GM21723 (cell line): ENCODE measurements around the gene LRRFIP1.
"Not testable (repeated sequence)": the region's sequence is repeated elsewhere in the genome, so short reads cannot be mapped to it uniquely, and the experiment has no call there.

Experiments
- ATAC-seq: cut with Tn5 transposase; IDR thresholded peaks from one replicate; pipeline ENCODE4 v1.9.1; 2021; ENCODE audit warnings: mild to moderate bottlenecking, moderate library complexity; ENCODE audit not compliant: unreplicated experiment

The LRRFIP1 gene

DNA sequence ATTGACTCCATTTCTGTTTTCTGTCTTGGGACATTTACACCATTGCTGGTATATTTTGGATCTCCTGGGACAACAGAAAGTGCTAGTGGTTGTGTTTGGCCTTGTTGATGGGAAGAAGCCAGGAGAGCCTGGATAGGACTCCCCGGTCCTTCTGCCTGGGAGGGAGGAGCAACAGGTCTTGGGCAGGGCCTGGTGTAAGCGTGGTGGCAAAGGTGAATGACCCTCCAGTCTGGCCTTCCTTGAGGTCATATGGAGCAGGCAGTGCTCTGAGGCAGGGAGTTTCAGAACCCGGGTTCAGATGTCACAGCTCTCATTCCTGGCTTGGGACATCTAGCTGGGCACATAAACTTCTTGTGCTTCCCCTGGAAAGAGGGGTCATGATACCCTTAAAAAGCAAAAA lies 115.2 kb downstream of the LRRFIP1 start:
- no peak for ATAC-seq

GRCh38 chr2:237743024-237743423 lies 115.6 kb downstream of the LRRFIP1 start:
- ATAC-seq, result no peak

DNA sequence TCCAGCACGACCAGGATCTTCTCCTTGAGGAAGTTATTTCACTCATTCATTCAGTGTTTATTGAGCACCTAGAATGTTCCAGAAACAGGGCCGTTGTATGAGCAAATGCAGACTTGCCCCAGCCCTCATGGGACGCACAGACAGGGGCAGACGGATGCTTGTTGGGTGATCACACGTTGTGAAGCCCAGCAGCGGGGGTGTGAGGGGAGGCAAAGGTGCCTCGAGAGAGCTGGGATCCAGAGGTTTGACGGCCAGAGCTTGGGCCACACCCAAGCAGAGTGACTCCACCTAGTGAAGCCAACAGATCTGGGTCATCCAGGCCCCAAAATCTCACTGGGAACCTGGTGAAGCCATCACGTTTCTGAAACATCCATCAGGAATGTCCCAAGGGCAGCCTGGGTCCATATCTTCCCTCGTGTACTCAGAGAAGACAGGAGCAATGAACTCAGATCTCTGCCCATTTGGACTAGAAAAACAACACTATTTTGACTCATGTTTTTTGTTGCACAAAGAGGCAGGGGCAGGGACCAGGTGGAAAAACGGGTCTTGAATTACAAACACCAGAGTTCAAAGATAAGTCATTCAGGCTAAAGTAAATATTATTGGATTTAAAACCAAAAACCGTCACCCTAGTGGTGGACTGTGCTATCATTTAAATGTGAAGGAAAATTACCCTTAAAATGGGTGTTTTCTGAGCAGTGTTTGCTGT lies 116.3 kb downstream of the LRRFIP1 start:
- no peak for ATAC-seq

DNA sequence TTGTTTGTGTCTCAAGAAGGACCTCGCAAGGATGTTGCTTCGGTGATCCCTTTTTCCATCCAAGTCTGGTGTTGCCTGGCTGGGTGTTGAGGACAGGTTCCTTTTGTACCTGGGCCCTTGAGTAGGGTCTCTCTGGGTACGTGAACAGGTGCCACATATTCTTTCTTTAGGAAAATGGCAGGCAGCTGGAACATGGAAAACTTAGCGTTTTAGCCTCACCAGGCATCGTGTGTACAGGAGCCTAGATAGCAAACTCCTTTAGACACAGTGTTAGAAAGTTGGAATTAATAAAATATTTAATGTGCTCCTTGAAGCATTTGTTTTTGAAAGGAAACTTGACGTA lies 116.9 kb downstream of the LRRFIP1 start:
- no peak for ATAC-seq

GRCh38 chr2:237744613-237745249 lies 117.3 kb downstream of the LRRFIP1 start:
- no peak for ATAC-seq

- ATAC-seq, result no peak
Measured at GRCh38 chr2:237745250-237745613, 117.8 kb downstream of the LRRFIP1 start.

- ATAC-seq, result no peak
Measured at GRCh38 chr2:237746302-237747080, 119.1 kb downstream of the LRRFIP1 start.

DNA sequence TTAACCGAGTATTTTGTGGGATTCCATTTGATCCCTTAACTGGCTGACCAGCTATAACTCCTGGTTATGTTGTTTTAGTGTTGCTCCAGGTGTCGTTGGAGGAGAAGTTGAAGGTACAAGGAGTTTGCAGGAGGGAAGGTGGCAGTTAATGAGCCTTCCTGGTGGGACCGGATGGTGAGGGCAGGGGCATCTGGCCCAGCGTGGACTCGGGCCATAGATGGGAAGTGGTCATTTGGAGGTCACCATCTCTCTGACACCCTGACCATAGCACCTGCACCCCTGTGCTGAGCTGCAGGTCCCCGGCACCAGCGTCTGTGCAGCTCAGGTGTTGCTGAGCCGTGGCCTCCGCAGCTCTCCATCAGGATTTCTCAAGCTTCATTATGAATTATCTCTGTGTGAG lies 119.8 kb downstream of the LRRFIP1 start:
- no peak for ATAC-seq

GRCh38 chr2:237749002-237749401 lies 121.6 kb downstream of the LRRFIP1 start:
- ATAC-seq, result no peak

DNA sequence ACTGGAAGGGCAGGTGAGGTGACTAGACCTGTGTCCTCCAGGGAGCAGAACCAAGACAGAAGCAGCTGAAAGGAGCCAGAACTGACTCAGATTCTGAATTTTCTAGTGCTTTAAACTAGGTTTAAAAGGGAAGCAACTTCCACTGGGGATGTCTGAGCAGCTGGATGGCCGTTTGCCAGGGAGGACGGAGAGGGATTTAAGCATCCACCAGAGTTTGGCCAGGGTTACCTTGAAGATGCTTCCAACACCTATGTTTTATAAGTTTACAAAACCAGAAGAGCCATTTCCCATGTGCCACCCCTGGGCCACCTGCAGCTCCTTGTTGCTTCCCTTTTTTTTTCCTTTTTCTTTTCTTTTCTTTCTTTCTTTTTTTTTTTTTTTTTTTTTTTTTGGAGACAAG lies 122.6 kb downstream of the LRRFIP1 start:
- ATAC-seq, result no peak

- not testable (repeated sequence) for ATAC-seq
Measured at GRCh38 chr2:237750441-237750840, 123.1 kb downstream of the LRRFIP1 start.

- peak; percentile 96 for ATAC-seq
Measured at GRCh38 chr2:237752761-237753165, 125.4 kb downstream of the LRRFIP1 start.

GRCh38 chr2:237754182-237754581 lies 126.8 kb downstream of the LRRFIP1 start:
- no peak for ATAC-seq

GRCh38 chr2:237754626-237755248 lies 127.3 kb downstream of the LRRFIP1 start:
- no peak for ATAC-seq

- no peak for ATAC-seq
Measured at GRCh38 chr2:237757616-237758015, 130.2 kb downstream of the LRRFIP1 start.

DNA sequence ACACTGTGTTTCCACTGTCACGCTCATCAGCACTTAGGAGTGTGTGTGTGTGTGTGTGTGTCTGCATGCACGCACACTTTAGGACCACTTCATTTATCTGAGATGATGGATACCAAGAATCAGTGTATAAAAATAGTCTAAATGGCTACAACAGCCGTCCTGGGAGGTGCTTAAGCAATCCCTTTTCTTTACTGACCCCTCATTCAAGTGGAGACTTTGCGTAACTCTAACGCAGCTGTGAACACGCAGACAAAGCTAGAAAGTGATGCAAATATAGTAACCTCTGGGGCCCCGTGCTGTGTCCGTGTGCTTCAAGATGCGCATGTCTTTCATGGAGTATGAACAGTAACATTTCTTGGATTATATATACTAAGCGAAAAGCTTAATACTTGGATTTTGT lies 130.8 kb downstream of the LRRFIP1 start:
- ATAC-seq, result no peak

- no peak for ATAC-seq
Measured at GRCh38 chr2:237759176-237759575, 131.8 kb downstream of the LRRFIP1 start.

DNA sequence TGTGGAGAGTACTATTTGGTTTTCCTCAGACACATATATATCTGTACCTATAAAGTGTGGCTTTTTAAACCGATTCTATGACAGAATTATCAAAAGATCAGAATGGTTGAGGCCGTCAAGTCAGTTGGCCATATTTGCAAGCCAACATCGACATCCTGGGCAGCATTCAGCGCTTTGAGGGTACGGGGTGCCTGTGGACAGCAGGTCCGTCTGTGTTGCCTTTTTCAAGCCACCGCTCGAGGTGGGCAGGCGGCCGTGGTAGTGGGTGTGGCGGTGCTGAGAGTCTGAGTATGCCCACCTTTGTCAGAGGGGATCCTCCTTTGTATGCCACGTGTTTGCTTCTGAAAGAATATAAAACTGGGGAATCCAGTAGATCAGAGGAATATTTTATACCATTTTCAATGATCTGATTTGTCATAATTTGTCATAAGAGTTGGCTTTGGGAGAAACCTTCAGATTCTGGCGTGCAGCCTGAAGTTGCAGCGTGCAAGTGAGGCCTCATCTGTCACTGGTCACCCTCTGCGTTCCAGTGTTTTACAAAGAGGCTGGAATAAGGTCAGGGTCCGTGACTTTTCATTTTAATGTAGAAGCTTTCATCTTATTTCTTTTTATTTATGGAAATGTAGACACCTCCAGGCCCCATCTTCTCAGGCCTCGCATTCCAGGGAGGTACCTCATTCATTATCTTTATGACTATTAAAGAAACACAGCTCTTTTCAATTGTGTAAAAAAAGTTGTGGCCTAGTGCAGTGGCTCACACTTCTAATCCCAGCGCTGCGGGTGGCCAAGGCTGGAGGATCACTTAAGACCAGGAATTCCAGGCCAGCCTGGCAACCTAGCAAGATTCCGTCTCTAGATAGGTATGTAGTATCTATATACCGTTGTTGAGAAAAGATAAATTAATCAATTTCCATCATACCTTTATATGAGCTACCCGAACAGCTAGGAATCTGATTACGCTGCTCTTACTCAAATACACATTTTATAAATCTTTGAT lies 133.4 kb downstream of the LRRFIP1 start:
- ATAC-seq, result no peak

DNA sequence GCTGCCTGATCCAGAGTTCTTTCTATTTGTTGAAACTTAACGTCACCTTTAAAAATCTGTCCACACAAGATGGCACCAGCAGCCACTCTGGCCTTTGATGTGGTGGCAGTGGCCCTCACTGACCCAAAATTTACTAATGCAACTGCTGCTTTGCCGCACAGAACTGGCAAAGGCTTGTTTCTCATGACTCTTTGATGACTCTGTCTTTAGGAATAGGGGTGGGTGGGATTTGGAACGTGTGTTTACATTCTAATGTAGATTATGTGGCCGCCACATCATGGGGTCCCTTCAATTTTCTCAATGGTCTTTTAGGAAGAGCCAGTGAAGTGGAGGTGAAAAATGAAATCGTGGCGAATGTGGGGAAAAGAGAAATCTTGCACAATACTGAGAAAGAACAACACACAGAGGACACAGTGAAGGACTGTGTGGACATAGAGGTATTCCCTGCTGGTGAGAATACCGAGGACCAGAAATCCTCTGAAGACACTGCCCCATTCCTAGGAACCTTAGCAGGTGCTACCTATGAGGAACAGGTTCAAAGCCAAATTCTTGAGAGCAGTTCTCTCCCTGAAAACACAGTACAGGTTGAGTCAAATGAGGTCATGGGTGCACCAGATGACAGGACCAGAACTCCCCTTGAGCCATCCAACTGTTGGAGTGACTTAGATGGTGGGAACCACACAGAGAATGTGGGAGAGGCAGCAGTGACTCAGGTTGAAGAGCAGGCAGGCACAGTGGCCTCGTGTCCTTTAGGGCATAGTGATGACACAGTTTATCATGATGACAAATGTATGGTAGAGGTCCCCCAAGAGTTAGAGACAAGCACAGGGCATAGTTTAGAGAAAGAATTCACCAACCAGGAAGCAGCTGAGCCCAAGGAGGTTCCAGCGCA lies 135.2 kb downstream of the LRRFIP1 start:
- ATAC-seq, result not testable (repeated sequence)
